HG03460 (cell line): ENCODE measurements around the gene HCN4.

Experiments
- ATAC-seq: cut with Tn5 transposase; IDR thresholded peaks from one replicate; pipeline ENCODE4 v1.9.1; 2021; ENCODE audit not compliant: unreplicated experiment

HCN4 gene

GRCh38 chr15:73346735-73347312 is 21.9 kb downstream of the HCN4 start:
- ATAC-seq = no peak

GRCh38 chr15:73345658-73346057 is 23.1 kb downstream of the HCN4 start:
- no peak for ATAC-seq

- ATAC-seq = no peak
Measured at GRCh38 chr15:73344056-73344455, 24.7 kb downstream of the HCN4 start.

- no peak for ATAC-seq
Measured at GRCh38 chr15:73341886-73342600, 26.7 kb downstream of the HCN4 start.

- ATAC-seq = no peak
Measured at GRCh38 chr15:73340502-73341192, 28.1 kb downstream of the HCN4 start.

- ATAC-seq = no peak
Measured at GRCh38 chr15:73338606-73339374, 30.0 kb downstream of the HCN4 start.

- ATAC-seq = no peak
Measured at GRCh38 chr15:73338058-73338457, 30.7 kb downstream of the HCN4 start.

- no peak for ATAC-seq
Measured at GRCh38 chr15:73337187-73337586, 31.6 kb downstream of the HCN4 start.

GRCh38 chr15:73336756-73337155 is 32.0 kb downstream of the HCN4 start:
- no peak for ATAC-seq

- no peak for ATAC-seq
Measured at GRCh38 chr15:73335471-73335870, 33.3 kb downstream of the HCN4 start.

GRCh38 chr15:73335026-73335425 is 33.7 kb downstream of the HCN4 start:
- no peak for ATAC-seq

GRCh38 chr15:73334086-73334485 is 34.7 kb downstream of the HCN4 start:
- ATAC-seq = no peak

GRCh38 chr15:73333001-73333400 is 35.8 kb downstream of the HCN4 start:
- no peak for ATAC-seq

GRCh38 chr15:73331991-73332925 is 36.5 kb downstream of the HCN4 start:
- no peak for ATAC-seq

GRCh38 chr15:73331501-73331900 is 37.3 kb downstream of the HCN4 start:
- no peak for ATAC-seq

- no peak for ATAC-seq
Measured at GRCh38 chr15:73330206-73331051, 38.3 kb downstream of the HCN4 start.

GRCh38 chr15:73329501-73330200 is 39.1 kb downstream of the HCN4 start:
- ATAC-seq = no peak

- no peak for ATAC-seq
Measured at GRCh38 chr15:73328981-73329380, 39.8 kb downstream of the HCN4 start.
